Neural crest cell (in vitro differentiated cells): ENCODE measurements around the gene TMEM272. TPM values are rescaled to one million over a fixed set of nuclear protein-coding genes. Genes with fewer than 3 reads are reported as not detected.

Experiments
- DNase-seq: peaks from one replicate; pipeline ENCODE4 v3.0.0; 2021; ENCODE audit warnings: low read depth, mixed read lengths, low spot score
- H3K27ac Mint-ChIP-seq: one replicate; pipeline ENCODE4 v1.8.0; 2021; ENCODE audit warnings: mild to moderate bottlenecking, mixed read lengths; ENCODE audit not compliant: unreplicated experiment
- H3K27me3 Mint-ChIP-seq: 2 replicates; pipeline ENCODE4 v1.8.0; 2021; ENCODE audit warnings: low read depth, mild to moderate bottlenecking, mixed read lengths
- H3K36me3 Mint-ChIP-seq: 2 replicates; pipeline ENCODE4 v1.8.0; 2021; ENCODE audit warnings: low read depth, mild to moderate bottlenecking, mixed read lengths
- H3K4me1 Mint-ChIP-seq: 2 replicates; pipeline ENCODE4 v1.8.0; 2021; ENCODE audit warnings: mixed read lengths
- H3K4me3 Mint-ChIP-seq: one replicate; pipeline ENCODE4 v1.8.0; 2021; ENCODE audit warnings: mild to moderate bottlenecking, mixed read lengths
- H3K9me3 Mint-ChIP-seq: 2 replicates; pipeline ENCODE4 v1.8.0; 2021; ENCODE audit warnings: mixed read lengths
- CTCF ChIP-seq: fragments of 200-600 bp; sonication (generic); conservative IDR thresholded peaks from 2 replicates; pipeline ENCODE4 v1.5.0; 2021; ENCODE audit warnings: antibody characterized with exemption, mild to moderate bottlenecking
- total RNA-seq: library from RNA; stranded (reverse); gene quantifications from 2 replicates; pipeline ENCODE4 v1.2.1, GENCODE V29; 2021

TMEM272 gene
- total RNA-seq, 1 donor from 2014 or later: 0.26 TPM

- Mint-ChIP-seq H3K9me3 (no peaks in the 10 kb centered on the region), H3K4me3 (no peak overlapping the region), H3K4me1 (peaks cover 6% of the 10 kb centered on the region), H3K27ac (no peak overlapping the region), H3K27me3 (peaks cover 9% of the 10 kb centered on the region), H3K36me3 (no peaks in the 10 kb centered on the region)
- TF ChIP-seq CTCF: no peak
- DNase-seq: no peak
Observed at GRCh38 chr13:51816604-51817249, 28.2 kb downstream of the TMEM272 start.

GRCh38 chr13:51815848-51816247 lies 29.1 kb downstream of the TMEM272 start:
- Mint-ChIP-seq H3K9me3 (no peaks in the 10 kb centered on the region), H3K4me1 (peaks cover 6% of the 10 kb centered on the region), H3K36me3 (no peaks in the 10 kb centered on the region), H3K4me3 (no peak overlapping the region), H3K27ac (no peak overlapping the region), H3K27me3 (peaks cover 9% of the 10 kb centered on the region)
- no peak for TF ChIP-seq CTCF
- no peak for DNase-seq

GRCh38 chr13:51814825-51815650 lies 29.9 kb downstream of the TMEM272 start:
- Mint-ChIP-seq H3K27me3 (peaks cover 9% of the 10 kb centered on the region), H3K4me1 (peaks cover 6% of the 10 kb centered on the region), H3K9me3 (no peaks in the 10 kb centered on the region), H3K36me3 (no peaks in the 10 kb centered on the region), H3K4me3 (no peak overlapping the region), H3K27ac (no peak overlapping the region)
- DNase-seq: peak; percentile 67
- peak; percentile 83 for TF ChIP-seq CTCF

GRCh38 chr13:51814071-51814470 lies 30.9 kb downstream of the TMEM272 start:
- H3K27me3 Mint-ChIP-seq: peaks cover 9% of the 10 kb centered on the region
- no peak overlapping the region for H3K27ac Mint-ChIP-seq

GRCh38 chr13:51811920-51812451 lies 33.0 kb downstream of the TMEM272 start:
- TF ChIP-seq CTCF: no peak
- Mint-ChIP-seq H3K4me3 (no peak overlapping the region), H3K36me3 (no peaks in the 10 kb centered on the region), H3K27me3 (peaks cover 3% of the 10 kb centered on the region), H3K9me3 (no peaks in the 10 kb centered on the region), H3K4me1 (peaks cover 6% of the 10 kb centered on the region), H3K27ac (no peak overlapping the region)
- DNase-seq: no peak

More at GRCh38 chr13:51814071-51814470, 30.9 kb downstream of the TMEM272 start:
- no peaks in the 10 kb centered on the region for H3K36me3 Mint-ChIP-seq
- H3K9me3 Mint-ChIP-seq: no peaks in the 10 kb centered on the region
- H3K4me3 Mint-ChIP-seq: no peak overlapping the region
- H3K4me1 Mint-ChIP-seq: peaks cover 6% of the 10 kb centered on the region
- no peak for DNase-seq
- no peak for TF ChIP-seq CTCF
